ENCODE data around the gene AK5.
"Not testable (repeated sequence)": the region's sequence is repeated elsewhere in the genome, so short reads cannot be mapped to it uniquely, and the experiment has no call there.

DNA sequence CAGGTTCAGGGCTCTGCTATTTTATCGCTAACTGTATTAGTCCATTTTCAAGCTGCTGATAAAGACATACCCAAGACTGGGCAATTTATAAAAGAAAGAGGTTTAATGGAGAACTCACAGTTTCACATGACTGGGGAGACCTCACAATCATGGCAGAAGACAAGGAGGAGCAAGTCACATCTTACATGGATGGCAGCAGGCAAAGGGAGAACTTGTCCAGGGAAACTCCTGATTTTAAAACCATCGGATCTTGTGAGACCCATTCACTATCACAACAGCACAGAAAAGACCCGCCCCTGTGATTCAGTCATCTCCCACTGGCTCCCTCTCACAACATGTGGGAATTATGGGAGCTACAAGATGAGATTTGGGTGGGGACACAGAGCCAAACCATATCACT is 136.2 kb downstream of the AK5 start:
- TF ChIP-seq, protein P1, sequence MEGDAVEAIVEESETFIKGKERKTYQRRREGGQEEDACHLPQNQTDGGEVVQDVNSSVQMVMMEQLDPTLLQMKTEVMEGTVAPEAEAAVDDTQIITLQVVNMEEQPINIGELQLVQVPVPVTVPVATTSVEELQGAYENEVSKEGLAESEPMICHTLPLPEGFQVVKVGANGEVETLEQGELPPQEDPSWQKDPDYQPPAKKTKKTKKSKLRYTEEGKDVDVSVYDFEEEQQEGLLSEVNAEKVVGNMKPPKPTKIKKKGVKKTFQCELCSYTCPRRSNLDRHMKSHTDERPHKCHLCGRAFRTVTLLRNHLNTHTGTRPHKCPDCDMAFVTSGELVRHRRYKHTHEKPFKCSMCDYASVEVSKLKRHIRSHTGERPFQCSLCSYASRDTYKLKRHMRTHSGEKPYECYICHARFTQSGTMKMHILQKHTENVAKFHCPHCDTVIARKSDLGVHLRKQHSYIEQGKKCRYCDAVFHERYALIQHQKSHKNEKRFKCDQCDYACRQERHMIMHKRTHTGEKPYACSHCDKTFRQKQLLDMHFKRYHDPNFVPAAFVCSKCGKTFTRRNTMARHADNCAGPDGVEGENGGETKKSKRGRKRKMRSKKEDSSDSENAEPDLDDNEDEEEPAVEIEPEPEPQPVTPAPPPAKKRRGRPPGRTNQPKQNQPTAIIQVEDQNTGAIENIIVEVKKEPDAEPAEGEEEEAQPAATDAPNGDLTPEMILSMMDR (IDR thresholded peaks at IDR 0.05) = not testable (repeated sequence)
- not testable (repeated sequence) for TF ChIP-seq EP300, POLR2A (IDR thresholded peaks at IDR 0.05)

Measured in ovary (tissue), 3 donors.